ENCODE data around the gene NFIA.

The NFIA gene

DNA sequence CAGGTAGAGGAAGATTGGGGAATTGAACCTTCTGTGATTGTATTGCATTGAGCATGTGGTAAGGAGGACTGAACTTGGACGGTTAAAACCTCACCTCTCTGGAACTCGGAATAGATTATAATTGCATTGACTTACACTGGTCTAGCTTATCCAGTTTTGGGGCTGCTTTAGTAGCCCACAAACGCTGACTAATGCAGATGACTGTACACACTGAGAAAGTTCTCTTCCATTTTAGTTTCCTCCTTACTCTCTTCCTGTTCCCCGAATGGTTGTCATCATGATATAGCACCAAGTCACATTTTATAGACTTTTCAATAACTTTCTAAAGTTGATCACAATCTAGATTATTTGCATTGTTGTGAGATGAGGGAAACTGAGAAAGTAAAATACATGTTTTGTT lies 78.2 kb downstream of the NFIA start:
- DNase-seq = no peak

DNA sequence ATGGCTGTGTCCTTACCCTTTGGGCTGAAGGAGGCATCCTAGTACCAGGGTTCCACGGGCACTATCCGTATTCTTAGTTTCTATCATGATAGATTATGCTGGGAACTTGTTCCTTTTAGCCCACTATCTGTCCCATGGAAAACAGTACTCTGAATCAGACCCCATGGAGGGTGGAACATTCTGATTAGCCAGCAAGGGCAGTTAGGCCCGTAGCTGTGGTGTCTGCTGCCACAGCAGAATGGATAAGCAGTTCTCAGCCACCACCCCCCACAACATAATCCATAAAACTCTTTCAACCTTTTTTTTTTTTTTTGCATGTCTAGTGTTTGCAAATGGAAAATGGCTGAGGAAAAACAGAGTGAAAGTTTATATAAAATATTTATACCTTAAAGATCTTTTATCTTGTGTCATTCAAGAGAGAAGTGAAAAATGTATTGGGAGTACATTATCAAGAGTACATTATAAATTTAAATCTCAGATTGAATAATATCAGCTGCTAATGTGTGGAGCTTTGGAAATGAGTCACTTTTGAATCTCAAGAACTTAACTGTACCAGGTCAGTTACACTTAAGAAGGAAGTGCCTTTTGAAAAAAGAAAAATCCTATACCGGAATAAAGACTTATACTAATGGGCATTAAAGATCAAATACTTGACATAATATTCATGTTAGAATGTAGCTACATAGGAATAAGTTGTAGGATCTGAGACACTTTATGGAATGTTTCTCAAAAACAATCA lies 80.3 kb downstream of the NFIA start:
- no peak for DNase-seq

DNA sequence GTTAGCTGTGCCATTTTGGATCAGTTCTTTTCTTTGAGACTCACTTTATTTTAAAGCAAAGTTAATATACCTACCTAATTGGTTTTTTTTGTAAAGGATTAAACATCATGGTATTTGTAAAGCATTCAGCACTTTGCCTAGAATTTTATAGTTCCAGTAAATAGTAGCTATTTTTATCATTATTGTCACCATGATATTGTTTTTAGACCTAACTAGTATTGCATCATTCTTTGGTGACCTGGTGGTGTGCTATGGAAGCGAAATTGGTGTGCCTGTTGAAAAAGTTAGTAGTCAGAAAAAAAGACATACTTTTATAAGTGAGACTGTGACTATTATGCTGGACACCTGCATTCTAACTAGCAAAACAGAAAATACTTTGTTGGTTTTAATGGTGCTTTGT lies 81.0 kb downstream of the NFIA start:
- DNase-seq = no peak

DNA sequence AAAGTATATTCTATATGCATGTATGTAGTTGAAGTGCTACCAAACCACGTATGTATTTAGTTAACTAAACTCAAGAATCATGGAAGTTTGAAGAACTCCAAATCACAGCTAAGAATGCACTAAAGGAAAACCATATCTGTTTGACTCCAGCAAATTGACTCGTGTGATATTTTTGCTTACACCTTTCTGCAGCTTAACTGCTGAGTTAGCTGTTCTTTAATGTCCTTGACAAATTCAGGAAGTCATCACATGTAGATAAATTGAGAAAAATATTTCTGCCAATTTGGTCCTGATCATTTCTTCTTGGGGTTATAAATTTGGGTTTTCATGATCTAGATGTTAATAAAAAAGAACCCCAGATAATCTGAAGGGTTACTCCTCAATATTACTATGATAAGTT lies 83.0 kb downstream of the NFIA start:
- DNase-seq = no peak

DNA sequence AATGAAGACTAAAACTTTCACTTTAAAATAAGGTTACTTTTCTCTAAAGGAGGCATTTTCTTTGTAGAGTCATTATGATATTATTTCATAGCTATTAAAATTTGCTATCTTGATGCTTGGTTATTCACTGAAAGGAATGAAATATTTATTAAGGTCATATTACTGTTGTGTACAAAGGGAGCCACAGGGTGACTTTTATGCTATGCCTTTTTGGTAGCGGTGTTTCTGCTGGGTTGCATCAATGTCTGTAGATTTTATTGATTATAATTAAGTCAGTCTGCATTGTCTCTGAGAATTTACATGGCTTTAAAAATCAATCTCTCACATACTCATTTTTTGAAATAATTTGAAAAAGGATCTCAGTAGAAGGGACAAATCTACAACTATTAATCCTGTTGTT lies 84.9 kb downstream of the NFIA start:
- DNase-seq = no peak

DNA sequence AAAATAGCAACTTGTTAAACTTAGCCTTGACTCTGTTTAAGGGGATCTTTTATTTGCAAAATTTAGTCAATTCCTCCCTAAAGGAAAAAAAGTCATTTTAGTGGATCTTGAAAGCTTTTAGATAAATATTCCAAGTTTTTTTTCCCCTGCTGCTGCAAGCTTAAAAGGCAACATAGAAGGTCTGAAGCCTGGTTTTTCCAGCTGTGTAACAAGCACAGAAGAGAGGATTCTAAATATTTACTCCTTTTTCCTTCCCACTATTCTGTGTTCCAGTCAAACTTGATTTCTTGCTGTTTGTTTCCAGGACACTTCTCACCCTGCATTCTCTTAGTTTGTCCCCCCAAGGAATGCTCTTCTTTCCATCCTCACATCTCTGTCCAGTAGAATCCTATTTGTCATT lies 86.7 kb downstream of the NFIA start:
- no peak for DNase-seq

DNA sequence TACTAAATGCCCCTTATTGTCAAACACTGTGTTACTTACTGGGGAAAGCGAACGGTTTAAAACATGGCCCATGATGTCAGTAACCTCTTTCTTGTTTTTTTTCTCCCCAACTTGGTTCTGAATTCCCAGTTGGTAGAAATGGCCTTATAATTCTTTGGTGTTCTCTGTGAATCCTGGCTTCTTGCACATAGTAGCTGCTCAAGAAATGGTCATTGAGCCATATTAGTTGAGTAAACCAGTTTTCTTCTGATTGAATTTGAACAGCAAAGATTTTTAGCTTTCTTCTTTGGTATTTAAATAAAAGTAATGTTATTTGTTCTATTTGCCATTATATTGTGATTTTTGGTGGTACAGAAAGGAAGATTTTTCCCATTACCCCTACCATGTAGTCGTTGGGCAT lies 87.3 kb downstream of the NFIA start:
- DNase-seq = no peak

DNA sequence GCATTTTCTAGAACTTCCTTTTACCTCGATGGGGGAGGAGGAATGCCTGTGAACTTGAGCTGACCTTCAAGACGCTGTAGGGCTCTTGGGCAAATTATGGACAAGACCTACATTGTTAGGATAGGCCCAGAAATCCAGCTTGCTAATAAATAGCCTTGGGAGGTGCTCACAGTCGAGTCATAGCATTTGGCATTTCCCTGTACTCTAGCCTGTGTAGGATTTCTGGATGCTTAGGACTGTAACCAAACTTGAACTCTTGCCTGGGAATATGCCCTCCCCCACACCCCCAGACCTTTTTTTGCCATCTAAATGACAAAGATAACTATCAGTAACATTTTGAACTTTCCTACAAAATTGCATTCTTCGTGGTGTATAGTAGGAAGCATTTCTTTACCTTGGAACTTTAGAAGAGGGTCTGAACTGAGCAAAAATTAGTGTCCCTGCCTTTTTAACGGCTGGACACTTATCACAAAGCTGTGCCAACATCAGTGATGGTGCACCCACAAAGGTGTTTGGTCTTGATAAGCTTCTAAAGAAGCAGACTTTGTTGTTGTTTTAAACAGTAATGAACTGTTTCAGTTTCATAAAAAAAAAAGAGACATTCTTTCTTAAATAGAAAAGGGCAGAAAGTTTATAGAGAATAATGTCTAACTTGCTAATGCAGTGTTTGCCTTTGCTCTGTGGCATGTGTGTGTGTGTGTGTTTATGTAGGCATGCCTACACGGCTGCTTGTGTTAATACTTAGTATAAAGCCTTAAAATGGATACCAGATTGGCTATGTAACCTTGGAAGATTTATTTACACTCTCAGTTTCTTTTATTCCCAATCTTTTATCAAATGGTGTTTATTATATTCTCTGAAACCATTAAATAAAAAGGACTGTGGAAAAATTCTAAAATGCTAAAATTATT lies 88.2 kb downstream of the NFIA start:
- no peak for DNase-seq

DNA sequence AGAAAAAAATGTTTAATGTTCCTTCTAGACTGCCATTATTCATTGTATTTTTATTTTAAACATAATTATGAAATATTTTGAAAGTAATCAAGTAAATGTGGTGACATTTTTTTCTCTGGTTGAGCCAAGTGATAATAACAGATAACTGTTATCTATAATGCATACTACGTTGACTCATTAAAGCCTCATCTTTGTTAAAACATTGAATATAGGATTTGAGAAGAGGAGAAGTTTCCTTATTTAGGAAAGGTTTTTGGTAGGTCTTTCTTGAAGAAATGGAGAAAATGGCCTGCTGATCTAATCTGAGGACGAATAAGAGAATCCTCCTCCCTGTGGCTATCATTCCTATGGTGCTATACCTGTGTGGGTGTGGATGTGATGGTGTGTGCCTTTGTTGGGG lies 89.0 kb downstream of the NFIA start:
- no peak for DNase-seq

DNA sequence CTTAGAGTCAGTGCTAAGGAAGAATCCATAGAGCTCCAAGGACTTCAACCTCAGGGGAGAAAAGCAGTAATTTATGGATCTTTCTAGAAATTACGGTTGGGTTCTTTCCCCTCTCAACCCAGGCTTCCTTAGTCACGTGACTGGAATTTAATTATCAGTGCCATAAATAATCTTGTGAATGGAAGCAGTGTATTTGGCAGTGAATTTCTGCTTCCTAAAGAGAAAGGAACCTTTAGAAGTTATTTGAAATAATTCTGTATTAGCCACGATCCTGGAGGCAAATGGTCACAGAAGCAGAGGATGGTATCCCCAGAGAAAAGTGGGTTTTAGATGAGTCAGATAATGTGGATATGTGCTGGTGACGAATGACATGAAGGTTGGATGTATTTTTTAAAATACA lies 89.6 kb downstream of the NFIA start:
- no peak for DNase-seq

DNA sequence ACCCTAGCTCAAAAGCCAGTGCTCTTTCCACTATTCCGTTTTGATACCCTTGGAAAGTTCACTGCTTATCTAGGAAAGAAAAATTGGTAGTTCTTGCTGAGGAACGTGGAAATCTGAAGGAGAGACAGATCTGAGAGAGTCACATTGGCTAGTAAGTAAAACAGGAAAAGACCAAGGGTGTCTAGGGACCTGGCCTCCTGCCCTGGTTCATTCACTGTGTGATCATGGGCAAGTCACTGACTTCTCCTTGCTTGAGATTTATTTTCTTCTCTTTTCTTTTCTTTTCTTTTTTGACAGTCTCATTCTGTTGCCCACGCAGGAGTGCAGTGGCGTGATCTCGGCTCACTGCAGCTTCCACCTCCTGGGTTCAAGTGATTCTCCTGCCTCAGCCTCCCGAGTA lies 90.8 kb downstream of the NFIA start:
- DNase-seq = no peak

DNA sequence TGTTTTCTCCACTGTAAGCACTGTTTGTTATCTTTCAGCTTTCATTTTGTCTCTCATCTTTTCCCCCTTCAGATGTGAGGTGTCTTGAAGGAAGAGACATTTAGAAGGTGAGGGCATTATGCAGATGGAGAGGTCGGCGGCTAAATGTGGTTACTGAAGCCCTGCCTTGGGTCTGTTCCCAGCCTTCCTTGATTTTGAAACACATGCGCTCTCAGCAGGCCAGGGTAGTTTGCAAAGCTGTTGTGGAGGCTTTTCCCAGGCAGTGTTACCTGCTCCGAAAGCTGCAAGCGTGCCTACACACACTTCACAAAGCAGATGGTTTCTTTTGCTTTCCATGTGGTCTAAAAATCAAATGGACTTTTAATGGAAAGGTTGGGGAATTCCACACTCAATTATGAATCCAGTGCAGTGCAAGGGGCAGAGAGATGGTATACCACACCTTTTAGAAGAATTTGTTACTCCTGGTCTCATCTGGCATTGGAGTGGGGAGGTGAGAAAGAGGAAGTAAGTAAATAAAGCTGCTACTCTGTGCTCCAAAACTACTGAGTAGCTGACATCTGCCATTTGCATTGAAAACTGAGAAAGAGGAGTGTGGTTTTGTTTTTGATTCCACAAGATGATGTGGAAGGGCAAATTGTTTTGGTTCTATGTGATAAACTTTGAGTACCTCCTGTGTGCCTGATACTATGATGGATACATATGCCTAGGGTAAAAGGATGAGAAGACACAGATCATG lies 91.9 kb downstream of the NFIA start:
- DNase-seq = no peak

DNA sequence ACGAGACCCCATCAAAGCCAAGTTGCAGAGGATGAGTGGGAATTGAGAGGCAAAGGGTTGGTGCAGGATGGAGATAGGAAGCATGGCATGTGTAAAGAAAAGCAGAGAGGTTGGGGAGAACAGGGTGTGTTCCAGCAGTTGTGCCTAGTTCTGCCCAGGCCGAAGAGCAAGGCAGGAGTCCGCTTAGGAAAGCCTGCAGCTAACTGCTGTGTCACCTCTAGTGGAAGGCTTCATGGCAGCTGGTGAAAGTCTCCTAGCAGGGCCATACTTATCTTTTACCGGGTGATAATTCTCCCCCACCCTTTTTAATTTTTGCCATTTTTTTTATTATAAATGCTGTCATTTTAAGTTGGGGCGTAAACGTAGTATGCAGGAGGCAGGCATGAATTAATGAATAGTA lies 93.6 kb downstream of the NFIA start:
- no peak for DNase-seq

DNA sequence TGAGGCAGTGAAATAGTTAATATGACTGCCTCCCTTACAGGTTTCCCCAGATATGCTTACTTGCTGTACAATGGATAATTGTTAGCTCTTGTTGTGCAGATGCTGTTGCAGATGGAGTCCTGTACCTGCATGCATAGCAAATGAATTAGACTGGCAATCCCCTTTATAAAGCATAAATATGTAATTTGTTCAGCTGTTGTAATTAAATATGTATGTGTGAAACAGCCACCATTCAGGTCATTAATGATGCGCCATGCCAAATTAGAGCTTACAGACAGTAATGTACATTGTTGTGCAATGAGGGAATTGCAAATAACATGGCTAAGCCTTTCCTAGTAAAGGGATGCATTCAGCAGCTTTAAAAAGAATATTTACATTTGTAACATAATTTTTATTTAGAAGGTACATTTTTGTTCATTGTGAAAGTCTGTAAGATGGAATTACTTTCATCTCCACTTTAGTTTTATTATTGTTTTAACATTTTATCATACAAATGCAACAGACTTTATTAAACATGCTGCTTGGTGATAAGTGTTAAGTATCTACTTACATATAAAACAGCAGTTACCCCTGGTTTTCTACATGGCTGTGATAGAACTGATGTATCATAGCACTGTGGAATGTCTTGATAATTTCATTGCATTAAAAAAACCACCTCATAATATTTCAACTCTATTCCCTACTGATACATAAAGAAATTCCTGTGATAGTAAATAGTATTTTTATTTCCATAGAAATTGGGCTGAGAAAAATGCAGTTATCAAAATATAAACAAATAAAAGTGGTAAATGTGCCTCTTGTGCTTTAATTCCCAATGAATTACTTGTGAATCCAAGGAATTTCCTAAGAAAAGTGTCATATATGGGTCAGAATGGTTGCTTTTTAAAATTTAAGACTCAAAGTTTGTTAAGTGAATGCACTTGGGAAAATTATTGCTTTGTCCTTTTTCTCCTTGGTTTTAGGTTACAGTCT lies 99.0 kb downstream of the NFIA start:
- no peak for DNase-seq

DNA sequence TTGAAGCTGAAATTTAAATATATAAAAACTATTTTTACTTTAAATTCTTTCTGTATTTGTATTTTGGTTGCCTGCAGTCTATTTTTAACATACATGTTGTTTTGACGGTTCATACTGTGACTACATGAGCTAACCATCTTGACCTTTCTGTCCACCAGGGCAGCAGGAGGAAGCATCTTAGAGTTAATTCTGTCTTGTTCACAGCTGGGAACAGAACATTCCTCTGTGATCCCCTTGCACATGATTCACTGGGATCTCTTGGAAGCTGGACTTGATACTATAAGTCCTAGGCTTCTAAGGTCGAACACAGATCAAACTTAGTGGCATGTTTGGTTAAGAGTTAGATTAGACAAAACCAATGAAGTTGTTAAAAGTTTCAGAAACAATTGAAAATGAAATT lies 99.7 kb downstream of the NFIA start:
- no peak for DNase-seq

DNA sequence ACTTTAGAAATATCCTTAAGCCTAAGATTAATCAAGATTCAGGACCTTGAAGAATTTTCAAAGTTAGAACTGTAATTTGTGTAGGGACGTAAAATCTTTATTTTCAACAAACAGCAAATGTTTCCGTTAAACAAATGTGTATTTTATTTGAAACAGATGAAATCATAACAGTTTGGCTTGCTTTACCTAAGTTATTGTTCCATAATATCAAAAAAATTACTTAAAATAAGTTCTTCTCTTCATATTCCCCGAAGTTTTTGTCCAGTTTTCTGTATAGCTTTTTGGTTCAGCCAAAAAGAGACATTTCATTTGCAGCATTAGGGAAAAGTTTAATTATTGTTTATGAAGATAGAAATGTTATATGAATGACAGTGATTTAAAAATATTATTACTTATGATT lies 100.1 kb downstream of the NFIA start:
- DNase-seq = no peak

DNA sequence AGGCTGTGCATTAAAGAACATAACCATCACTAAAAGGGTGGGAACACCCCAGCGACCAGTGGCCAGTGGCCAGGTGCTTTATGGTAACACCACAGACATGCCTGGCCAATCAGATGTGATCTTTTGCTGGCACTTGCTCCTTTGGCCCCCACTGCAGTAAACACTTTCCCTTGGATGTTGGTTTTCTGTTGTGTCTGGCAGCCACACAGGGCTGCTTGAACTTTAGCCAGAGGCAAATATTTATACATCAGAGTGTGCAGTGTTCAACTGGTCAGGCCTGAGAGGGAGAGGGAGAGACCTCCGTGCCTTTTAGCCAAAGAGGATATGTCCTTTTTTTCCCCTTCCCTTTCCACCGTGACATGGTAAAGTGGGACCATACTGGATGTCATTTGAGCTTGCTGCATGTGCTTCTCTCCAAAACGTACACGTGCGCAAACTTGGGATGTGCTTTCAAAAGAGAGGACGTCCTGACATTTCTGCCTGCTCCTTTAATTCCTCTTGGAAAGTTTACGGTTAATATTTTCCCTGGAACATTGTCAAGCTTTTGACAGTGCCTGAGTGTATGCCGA lies 101.2 kb downstream of the NFIA start:
- DNase-seq = peak; percentile 23

DNA sequence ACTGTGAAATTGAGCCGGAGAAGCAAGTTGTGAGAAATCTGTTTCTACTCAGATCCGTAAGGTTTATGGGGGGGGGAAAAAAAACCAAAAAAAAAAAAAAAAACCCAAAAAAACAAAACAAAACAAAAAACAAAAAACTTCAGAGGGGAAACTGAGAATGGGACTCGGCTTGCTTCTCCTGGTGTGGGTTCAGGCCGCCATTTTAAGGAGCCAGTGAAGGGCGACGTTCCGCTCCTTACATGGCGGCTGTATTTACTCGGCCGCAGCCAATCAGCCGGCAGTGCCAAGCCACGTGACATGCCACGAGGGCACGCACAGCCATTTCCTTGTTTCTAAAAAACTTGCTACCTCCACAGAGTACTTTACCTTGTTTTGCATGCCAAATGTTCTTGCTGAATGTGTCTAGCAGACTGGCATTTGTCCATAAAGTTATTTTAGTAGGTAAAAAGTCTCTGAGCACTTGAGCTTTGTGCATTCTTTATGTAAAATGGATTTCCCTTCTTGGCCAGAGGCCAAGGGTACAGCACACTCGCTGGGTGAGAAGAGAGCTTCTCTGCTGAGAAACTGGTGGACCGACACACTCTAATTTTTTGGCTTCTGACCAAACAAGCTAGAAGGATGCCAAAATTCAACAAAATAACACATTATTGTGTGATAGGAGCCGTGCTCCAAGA lies 101.8 kb downstream of the NFIA start:
- DNase-seq = peak; percentile 97

DNA sequence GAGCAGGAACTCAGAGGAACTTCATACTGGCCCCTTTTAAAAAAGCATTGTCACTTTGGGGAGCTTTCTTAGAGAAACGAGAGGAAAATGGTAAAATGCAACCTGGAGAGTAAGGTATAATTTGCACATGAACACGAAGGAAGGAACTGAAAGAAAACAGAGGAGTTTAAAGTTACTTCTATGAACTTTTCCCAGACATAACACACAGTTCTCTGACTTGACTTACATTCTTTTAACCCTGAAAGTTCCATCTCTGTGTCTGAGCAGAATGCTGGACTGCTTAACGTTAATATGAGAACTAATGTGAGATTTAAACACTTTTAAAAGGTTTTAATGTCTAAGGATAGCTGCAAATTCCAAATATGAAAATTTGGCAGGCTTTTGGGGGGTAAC lies 102.3 kb downstream of the NFIA start:
- no peak for DNase-seq

DNA sequence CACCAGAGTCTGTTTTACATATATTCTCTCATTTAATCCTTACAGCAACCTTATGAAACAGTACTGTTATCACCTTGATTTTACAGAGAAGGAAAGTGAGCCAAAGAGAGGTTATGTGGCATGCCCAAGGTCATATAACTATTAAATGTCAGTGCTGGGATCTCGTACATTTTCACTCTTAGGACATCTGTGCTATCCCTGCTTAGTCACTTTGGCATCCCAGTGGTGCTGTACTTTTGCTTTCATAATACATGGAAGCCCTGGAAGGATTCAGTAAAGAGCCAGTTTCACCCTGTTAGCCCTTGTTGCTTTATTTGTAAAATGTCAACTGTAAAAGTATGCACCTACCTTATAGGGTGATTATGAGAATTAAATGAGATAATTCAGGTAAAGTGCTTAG lies 104.4 kb downstream of the NFIA start:
- no peak for DNase-seq

DNA sequence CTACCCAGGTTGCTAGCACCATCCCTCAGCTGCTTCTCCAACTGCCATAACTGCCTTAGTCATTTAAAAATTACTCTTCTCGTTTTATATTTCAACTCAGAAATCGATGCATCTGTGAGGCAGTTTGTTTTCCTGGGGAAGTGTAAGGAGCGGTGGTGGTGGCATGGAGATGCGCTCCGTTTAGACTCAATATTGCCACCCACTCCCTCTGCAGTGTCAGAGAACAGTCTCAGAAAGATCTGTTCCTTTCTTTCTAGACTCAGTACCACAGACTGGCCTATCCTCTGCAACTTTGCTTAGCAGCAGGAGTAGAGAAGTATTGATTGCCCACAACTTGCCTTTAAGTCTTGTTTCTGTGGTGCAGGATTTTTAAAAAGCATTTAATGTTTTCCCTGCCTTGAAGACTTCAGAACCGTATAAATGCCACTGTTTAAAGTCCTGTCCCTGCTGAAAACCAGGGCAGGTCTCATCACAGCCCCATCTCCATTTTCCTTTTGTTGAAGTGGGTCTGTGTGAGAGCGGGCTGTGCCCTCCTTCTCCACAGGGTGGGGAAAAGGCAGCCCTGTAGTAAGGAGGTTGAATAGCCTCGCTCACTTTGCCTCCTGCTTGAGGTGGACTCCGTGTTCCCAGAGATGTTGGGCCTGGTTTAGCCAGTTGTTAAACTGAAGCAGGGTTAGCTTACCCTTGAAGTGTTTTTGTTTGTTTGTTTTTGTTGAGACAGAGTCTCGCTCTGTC lies 105.2 kb downstream of the NFIA start:
- no peak for DNase-seq

Data from DMS79 (cell line).